ENCODE measurements around the gene ZDHHC4.

Gene ZDHHC4

DNA sequence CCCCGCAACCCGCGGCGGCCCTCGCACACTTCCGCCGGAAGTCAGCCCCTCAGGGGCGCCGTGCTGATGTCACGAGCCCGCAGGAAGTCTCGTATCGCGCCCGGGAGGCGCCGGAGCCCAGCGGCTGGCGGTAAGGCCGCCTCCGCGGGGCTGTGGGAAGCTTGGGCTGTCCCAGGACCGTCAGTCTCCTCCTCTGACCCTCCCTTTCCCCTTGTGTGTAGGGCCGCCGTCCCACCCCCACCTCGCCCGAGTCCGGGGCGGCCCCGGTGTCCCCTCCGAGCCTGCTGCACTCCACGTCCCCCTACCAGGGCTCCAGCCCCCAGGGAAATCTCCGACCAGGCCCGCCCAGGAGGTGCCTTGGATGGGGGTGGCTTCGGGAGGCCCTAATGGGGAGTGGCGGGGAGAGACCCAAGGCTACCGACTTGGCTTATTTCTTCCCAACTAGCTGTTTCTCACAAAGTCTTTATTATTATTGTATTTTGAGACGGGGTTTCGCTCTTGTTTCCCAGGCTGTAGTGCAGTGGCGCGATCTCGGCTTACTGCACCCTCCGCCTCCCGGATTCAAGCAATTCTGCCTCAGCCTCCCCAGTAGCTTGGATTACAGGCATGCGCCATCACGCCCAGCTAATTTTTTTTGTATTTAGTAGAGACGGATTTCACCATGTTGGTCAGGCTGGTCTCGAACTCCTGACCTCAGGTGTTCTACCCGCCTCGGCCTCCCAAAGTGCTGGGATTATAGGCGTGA lies at the start of gene ZDHHC4:
ZDHHC4 (plus strand) TSS at position 86 of the 745 bp plus-strand sequence. CDS start 3,108 bp downstream, outside the sequence.
- peak; percentile 90 for DNase-seq

DNA sequence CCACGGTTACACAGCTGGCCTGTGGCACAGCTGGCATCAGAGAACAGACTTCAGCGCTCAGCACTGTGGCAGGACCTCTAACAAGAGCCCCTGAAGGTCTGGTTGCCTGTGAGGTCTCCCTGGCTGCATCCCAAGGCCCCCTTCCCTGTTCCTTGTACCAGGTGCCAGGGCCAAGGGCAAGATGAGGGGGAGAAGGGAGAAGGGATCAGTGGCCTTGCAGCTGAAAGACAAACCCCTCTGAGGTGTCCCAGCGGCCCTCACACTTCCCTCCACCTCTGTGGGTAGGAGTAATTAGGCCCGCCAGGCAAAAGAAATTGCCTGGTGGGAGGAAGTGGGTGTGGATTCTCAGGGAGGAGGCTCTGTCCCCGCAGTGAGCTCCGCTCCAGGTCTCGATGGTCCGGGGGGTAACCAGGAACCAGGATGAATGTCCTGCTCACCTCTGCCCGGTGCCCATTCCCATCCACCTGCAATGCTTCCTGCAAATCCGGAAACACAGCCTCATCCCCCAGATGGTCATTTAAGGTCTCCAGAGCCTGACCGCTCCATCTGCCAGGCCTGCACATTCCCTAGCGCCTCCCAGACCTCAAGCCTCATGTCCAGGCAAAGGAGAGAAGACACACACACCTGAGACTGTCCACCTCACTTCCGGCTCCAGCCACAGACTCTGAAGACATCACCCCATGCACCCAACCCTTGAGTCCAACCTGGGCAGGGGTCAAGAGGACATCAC lies 48.7 kb upstream of the ZDHHC4 start:
- no peak for DNase-seq

DNA sequence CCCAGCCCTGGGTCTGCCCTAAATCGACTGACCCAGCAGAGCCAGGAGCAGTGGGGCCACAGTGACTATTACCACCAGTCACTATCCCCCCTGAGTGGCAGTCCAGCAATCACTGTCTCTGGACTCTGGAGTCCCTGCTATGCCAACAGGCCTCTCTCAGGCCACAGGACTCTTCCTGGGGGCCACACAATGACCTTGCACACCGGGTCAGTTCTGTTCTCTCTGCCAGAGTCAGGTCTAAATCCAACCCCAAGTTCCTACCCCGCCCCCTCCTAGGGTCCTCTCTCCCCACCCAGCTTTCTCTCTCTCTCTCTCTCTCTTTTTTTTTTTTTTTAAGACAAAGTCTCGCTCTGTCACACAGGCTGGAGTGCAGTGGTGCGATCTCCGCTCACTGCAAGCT lies 47.6 kb upstream of the ZDHHC4 start:
- DNase-seq: no peak

DNA sequence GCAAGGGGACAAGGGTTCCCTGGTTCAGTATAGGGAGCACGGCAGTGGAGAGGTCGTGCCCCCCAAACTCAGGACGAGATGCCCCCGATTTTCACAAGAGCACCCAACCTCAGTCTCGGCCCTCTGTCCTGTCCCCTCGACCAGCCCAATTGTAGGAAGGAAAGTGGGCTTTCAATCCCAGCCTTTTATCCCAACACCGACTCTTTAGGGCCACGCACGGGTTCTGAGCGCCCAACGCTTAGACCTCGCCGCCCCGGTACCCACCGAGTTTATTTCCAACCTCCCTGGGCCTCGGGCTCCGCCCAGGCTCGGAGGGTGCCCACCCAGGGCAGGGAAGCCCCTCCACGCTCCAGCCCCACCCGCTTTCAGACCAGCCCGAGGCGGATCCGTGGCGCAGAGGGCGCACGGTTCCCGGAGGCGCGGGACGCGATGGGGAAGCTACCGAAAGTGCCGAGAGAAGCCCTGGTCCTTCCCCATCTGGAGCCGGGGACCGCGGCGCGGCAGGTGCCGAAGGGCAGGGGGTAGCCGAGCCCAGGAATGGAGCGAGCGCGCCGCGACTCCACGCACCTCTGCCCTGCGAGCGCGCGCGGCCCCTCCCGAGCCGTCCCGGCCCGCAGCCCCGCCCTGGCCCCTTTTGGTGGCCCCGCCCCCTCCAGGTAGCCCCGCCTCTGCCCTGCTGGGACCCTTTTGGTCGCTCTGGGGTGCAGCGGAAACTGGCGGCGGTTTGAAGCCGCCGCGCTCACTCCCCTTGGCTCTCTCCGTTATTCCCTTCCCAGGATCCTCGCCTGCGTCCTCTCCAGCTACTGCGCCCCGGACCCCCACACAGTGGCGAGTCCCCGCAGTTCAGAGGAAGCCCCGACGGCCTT lies 46.4 kb upstream of the ZDHHC4 start:
- no peak for DNase-seq

DNA sequence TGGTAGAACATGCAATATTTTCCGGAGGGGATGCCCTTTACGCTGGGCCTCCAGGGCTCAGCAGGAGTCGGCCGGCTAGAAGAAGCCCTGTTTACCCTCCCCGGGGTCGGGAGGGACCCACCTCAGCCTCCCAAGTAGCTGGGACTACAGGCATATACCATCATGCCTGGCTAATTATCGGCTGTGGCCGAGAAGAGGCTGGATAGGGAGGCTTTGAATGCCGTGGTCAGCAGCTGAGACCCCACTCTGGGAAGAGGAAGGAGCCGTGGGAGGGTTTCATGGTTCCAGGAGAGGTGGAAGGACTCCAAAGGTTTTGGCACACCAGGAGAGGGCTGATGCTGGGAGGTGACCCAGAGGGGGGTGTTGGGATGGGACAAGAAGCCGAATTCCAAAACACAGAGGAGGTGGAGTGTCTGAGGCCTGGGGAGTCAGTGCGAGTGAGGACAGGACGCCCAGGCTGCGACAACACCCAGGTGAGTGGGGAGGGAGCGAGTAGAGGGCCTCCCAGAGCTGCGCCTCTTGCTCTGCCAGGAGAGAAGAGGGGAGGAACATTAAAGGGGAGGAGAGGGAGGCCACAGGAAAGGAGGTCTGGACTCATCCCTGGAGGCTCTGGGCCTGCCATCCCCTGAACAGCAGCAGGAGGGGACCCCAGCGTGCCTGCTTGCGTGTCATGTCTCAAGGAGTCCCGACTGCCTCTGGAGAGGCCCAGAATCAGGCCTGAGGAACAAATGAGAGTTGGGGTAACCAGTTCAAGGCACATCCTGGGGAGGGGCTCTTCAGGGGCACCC lies 45.6 kb upstream of the ZDHHC4 start:
- DNase-seq: no peak

DNA sequence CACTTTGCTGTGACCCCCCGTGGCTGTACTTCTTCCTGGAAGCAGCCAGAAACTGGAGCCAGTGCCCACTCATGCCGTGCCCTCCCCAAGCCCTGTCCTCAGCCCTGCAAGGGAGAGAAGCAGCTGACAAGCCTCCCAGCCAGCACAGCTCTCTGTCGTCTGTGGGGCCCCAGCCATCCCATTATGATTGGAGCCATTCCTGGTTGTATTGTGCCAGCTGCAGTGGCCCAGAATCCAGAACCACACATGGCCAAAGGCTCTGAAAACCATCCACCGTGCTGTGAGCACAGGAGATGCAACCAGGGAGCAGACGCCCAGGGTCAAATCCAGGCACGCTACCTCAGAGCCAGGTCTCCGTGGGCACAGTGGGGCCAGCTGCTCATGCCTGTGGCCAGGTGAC lies 44.7 kb upstream of the ZDHHC4 start:
- DNase-seq: no peak

DNA sequence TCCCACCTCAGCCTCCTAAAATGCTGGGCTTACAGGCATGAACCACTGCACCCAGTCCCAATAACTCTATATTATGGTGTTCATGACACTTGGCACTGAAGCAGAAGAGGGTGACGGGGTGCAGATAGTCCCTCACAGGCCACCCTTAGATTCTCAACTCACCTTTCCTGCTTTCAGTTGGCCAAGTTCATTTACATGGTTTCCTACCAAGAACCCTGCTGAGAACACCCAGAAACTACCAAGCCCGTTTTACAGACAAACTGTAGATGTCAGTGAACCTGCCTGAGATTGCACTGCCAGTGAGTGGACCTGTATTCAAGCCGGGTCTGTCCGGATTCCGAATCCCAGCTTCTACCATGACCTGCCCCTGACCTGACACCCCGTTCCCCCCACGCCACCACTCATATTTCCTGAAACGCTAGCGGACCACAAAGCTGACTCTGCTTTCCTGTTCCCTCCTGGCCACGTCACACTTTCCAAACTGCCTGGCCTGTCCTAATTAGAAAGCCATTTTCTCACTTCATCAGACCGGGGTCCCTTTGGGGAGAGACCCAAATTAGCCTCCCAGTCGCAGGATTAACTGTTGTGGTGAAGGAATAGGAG lies 43.3 kb upstream of the ZDHHC4 start:
- DNase-seq: no peak

DNA sequence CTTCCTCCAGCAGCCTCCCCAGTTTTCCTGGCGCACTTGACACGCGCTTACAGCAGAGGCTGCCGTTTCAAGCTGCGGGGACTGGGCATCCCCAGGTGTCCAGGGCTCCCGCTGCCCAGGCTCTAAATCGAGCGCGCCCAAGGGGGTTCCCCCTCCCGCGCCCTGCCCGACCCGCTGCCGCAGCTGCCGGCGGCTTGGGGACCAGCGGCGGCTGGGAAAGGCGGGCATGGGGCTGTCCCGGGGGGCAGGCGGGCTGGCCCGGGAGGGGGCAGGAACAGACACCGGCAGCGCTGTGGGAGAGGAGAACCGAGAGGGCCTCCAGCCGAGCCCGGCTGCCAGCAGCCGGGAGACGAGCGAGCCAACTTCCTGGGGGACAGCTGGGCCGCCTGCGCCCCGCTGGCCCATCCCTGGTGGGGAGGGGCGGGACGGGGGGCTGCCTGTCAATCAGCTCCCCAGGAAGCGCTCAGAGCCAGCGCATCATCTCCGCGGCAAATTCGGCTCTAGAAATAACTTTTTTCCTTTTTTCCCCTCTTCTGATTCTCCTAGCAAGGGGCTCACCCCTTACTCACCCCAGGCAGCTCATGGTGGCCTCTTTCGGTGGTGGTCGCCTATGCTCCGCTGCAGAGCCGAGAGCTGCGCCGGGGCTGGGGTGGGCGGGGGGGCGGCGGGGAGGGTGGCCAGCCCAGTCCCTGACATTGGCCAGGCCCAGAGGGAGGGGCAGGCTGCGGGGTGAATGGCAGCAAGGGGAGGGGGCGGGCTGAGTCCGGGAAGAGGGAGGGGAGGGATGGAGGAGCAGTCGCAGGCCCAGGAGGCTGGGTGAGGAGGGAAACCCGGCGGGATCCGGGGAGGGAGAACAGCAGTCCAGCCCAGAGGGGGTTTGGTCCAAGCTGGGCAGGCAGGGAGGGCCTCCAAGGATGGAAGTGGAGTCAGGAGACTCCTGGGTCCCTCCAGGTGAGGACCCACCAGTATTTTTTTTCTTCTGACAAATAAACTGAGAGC lies 40.7 kb upstream of the ZDHHC4 start:
- DNase-seq: no peak

DNA sequence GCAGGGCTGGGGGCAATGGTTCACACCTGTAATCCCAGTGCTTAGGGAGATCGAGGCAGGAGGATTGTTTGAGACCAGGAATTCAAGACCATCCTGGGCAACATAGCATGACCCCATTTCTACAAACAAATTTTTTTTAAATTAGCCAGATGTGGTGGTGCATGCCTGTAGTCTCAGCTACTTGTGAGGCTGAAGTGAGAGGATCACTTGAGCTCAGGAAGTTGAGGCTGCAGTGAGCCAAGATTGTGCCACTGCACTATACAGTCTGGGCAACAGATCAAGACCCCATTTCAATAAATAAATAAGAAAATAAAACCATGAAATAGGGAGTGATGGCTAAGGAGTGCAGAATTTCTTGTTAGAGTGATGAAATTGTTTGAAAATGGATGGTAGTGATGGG lies 34.9 kb upstream of the ZDHHC4 start:
- no peak for DNase-seq

DNA sequence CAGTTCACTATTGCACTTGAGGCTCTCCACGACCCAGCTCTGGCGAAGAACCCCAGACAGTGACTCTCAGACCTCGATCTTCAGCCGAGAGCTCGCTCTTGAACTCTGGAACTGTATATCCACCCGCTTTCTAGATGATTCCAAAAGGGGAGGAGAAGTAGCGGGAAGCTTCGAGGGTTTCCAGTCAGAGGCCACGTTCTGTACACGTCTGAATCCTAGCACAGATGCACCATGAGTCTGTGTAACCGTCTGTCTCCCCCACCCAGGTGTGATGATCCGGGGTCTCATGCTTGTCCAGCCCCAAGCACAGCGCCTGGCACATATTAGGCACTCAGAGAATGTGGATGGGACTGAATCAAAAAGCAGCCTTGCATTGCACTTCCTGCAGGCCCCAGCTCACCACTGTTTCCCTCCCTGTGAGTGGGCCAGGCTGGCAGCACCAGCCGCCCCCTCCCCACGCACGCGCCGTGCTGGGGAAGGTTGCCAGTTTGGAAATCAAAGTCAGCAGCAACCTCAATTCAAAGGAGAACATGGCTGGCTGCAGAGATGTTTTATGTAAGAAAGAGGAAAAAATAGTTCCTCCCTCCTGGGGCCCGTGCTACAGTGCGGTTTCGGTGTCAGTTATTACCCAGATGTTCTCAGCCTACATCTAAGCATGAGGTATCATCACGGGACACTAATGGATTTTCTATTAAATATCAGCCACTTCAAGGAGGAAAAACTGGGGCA lies 31.7 kb upstream of the ZDHHC4 start:
- DNase-seq: no peak

DNA sequence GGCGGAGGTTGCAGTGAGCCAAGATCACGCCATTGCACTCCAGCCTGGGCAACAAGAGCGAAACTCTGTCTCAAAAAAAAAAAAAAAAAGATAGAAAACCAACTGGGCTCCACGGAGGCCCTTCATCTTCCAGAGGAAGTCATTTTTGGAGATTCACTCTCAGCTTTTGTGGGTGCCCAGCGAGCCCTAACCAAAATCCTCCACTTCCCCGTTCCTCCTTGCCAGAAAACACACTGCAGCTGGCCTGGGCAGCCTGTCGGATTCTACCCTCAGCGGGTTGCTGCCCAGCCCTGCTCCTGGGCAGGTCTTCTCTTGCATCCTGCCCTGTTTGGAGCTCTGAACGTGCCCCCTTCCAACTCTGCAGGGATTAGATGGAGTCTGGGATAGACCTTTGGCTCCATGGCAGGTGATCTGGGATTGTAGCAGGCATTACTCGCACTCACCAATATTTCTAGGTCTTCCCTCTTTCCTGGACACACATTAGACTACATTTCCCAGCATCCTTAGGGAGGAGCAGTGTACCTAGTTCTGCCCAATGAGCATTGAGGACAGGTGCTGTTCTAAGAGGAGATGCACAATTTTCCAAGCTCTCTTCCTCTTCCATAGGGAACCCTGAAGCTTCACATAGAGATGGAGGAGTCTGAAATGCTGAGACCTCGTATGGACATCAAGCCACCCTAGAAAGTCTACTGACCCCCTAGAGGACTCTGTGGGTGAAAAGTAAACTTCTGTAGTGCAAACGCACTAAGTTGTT lies 30.6 kb upstream of the ZDHHC4 start:
- no peak for DNase-seq

DNA sequence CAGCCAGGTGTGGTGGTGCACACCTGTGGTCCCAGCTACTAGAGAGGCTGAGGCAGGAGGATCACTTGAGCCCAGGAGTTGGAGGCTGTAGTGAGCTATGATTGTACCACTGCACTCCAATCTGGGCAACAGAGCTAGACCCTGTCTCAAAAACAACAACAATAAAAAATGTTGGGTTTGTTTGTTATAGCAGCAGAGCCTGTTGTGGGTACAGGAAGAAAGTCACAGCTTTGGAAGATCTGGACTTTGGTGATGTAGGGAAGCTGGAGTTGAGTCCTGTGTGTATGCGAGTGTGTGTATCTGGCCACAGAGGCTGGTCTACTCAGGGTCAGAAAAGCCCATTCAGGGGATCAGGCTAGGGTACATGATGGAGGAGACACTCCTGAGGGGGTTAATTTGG lies 29.9 kb upstream of the ZDHHC4 start:
- no peak for DNase-seq

DNA sequence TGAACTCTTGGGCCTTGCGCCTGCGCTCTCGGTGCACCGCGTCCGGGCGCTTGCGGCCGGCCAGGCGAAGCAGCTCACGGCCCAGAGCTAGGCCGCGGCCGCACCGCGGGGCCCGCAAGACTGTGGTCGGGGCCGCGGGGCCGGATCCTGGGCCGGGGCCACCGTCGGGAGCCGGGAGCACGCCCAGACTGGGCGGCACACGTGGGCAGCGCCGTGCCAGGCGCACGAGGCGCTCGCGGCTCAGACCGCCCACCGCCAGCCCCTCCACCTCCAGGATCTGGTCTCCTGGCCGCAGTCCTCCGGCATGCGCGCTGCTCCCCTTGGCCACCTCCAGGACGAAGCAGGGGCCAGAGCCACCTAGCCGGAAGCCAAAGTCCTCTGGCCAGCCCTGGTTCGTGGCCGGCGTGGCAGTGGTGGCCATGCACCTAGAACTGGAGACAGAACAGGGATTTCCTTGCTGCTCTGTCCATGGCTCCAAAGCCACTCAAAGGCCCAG lies 26.2 kb upstream of the ZDHHC4 start, which contains the start of gene GRID2IP:
GRID2IP (minus strand) TSS at position 446 of the 496 bp plus-strand sequence; CDS start at position 421, 25 bp downstream.
- no peak for DNase-seq

DNA sequence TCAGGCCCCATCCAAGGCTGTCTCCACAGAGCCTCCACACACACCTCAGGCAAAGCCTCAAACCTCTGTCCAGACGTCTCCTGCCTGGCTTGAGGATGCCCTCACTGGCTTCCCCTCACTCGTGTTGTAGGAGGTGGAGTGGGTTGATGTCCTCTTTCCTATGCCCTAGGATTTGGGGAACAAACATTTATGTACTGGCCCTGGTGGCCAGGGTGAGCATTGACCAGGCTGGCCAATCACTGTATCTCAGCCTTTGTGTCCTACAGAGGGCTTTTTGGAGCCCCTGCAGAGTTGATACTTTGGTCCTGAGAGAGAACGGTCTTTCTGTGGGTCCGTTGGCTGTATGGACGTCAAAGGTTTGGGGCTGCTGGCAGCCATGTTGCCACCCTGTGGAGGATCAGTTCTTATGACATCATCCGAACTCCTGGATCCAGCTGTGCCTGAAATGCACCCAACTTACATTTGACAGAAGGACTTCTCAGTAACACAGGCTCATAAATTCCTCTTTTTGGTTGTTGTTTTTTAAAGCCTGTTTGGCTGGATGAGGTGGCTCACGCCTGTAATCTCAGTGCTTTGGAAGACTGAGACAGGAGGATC lies 23.7 kb upstream of the ZDHHC4 start:
- DNase-seq: no peak

DNA sequence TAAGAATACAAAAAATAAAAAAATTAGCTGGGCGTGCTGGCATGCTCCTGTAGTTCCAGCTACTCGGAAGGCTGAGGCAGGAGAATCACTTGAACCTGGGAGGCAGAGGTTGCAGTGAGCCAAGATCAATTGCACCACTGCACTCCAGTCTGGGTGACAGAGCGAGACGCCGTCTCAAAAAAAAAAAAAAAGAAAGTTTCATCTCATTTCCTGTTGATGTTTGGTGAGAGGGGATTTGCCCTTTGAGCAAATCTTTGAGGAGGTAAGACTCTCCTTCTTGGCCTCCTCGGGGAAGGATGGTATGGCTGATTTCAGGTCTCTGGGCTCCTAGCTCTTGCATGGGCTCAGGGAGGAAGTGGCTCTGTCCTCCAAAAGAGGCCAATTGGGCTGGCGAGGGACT lies 22.4 kb upstream of the ZDHHC4 start:
- no peak for DNase-seq

DNA sequence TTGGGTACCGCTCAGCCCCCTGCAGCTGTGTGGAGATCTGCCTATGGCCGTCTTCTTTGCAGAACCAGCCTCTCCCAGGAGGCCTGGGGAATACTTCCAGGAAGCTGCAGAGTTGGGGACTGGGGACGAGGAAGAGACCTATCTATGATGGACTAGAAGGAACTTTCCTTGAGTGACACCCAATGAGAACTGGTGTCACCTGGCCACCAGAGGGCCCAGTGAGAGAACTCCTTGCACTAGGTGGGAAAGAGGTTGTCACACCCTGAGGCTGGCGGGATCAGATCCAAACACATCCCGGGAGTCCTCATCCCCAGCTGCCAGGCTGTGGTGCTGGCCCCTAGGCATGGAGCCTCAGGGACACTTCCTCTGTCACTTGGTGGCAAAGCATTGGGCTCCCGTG lies 21.1 kb upstream of the ZDHHC4 start:
- no peak for DNase-seq

DNA sequence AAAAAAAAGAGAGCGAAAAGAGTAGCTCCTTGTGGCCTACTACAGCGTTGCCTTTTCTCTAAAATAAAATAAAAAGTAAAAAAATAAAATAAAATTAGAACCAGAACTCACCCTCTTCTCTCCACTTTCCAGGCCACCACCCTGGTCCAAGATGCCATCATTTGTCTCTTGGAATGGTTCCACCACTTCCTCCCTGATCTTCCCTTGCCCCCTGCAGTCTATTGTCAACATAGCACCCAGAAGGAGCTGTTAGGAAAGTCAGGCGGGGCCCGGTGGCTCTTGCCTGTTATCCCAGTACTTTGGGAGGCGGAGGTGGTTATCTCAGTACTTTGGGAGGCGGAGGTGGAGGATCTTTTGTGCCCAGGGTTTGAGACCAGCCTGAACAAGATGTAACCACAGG lies 18.4 kb upstream of the ZDHHC4 start:
- peak; percentile 67 for DNase-seq

DNA sequence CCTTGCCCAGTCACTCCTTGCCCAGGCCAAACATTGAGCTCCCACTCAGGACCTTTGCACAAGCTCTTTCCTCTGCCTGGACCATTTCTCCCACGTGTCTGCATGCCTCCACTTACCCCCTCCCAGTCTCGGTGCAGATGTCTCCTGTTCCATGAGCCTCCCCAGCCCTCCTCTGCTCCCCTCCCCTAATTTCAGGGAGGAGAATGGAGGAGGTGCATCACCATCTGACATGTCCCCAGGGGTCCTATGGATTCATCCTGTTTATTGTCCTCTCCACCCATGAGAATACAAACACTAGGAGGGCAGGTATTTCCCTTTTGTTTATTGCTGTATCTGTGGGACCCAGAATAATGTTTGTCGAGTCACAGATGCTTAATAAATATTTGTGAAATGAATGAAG lies 17.4 kb upstream of the ZDHHC4 start:
- DNase-seq: no peak

DNA sequence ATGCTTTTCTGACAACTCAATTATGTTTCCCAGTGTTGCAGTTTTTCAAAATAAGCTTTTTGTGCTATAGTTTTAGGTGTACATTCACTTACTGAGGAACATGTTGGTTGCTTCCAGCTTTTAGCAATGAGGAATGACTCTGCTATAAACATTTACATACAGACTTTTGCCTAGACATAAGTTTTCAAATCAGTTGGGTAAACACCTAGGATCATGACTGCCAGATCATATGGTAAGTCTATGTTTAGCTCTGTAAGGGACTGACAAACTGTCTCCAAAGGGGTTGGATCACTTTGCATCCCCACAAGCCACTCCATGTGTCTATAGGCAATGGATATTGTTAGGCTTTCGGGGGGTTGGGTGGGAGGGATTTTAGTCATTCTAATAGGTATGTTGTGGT lies 15.1 kb upstream of the ZDHHC4 start:
- no peak for DNase-seq
